Effector memory CD4-positive, alpha-beta T cell (primary cell): ENCODE measurements around the gene VPS16.

Experiments used
- DNase-seq, 3 donors: peaks; one replicate each; pipeline ENCODE4 v3.0.0-alpha.2; 2020
- H3K27ac ChIP-seq: 2 replicates; pipeline ENCODE4 v1.7.0; 2013; ENCODE audit warnings: mild to moderate bottlenecking, low read length, moderate library complexity; ENCODE audit not compliant: insufficient read depth, poor library complexity, severe bottlenecking
- H3K27me3 ChIP-seq: replicated peaks from 2 replicates; pipeline ENCODE4 v1.7.0; 2013; ENCODE audit warnings: mild to moderate bottlenecking, low read length; ENCODE audit not compliant: insufficient read depth, control insufficient read depth, poor library complexity, severe bottlenecking
- H3K36me3 ChIP-seq: 2 replicates; pipeline ENCODE4 v1.7.0; 2013; ENCODE audit warnings: mild to moderate bottlenecking, low read length, moderate library complexity; ENCODE audit not compliant: control insufficient read depth, insufficient read depth
- H3K4me1 ChIP-seq: 2 replicates; pipeline ENCODE4 v1.7.0; 2013; ENCODE audit warnings: low read length, mild to moderate bottlenecking; ENCODE audit not compliant: control insufficient read depth, insufficient read depth, poor library complexity, severe bottlenecking
- H3K4me3 ChIP-seq: 2 replicates; pipeline ENCODE4 v1.7.0; 2013; ENCODE audit warnings: low read length, low read depth, mild to moderate bottlenecking; ENCODE audit not compliant: insufficient read depth, poor library complexity, severe bottlenecking
- H3K9me3 ChIP-seq: 2 replicates; pipeline ENCODE4 v1.7.0; 2013; ENCODE audit warnings: mild to moderate bottlenecking, low read length, moderate library complexity; ENCODE audit not compliant: control insufficient read depth

The VPS16 gene

GRCh38 chr20:2867081-2867864, 26.7 kb downstream of the VPS16 start:
- Histone ChIP-seq H3K9me3 (no peaks in the 10 kb centered on the region), H3K4me3 (no peak overlapping the region), H3K27me3 (no peaks in the 10 kb centered on the region), H3K36me3 (peaks cover 27% of the 10 kb centered on the region), H3K27ac (no peak overlapping the region), H3K4me1 (peaks cover 5% of the 10 kb centered on the region)
- DNase-seq: no peak

- Histone ChIP-seq H3K27ac (no peak overlapping the region), H3K9me3 (no peaks in the 10 kb centered on the region), H3K36me3 (peaks cover 15% of the 10 kb centered on the region), H3K27me3 (no peaks in the 10 kb centered on the region), H3K4me1 (peaks cover 11% of the 10 kb centered on the region), H3K4me3 (no peak overlapping the region)
- no peak for DNase-seq
These were observed 28.8 kb downstream of the VPS16 start for GRCh38 chr20:2869381-2869780.

GRCh38 chr20:2871111-2871465, 30.5 kb downstream of the VPS16 start:
- no peak overlapping the region for H3K4me3 ChIP-seq
- H3K9me3 ChIP-seq: no peaks in the 10 kb centered on the region
- DNase-seq: no peak
- no peaks in the 10 kb centered on the region for H3K27me3 ChIP-seq
- peaks cover 26% of the 10 kb centered on the region for H3K4me1 ChIP-seq
- no peak overlapping the region for H3K27ac ChIP-seq
- H3K36me3 ChIP-seq: peaks cover 7% of the 10 kb centered on the region

- no peaks in the 10 kb centered on the region for H3K27me3 ChIP-seq
- peaks cover 27% of the 10 kb centered on the region for H3K4me1 ChIP-seq
- peak overlapping the region; percentile 58 for H3K4me3 ChIP-seq
- peak in 1 of 3 donors; percentile 3 for DNase-seq
- no peaks in the 10 kb centered on the region for H3K9me3 ChIP-seq
- H3K36me3 ChIP-seq: no peaks in the 10 kb centered on the region
- H3K27ac ChIP-seq: no peak overlapping the region
These were observed 31.3 kb downstream of the VPS16 start for GRCh38 chr20:2871661-2872458.

GRCh38 chr20:2872459-2873009, 32.0 kb downstream of the VPS16 start:
- Histone ChIP-seq H3K4me1 (peaks cover 24% of the 10 kb centered on the region), H3K36me3 (no peaks in the 10 kb centered on the region), H3K4me3 (peak overlapping the region; percentile 58), H3K9me3 (no peaks in the 10 kb centered on the region), H3K27me3 (no peaks in the 10 kb centered on the region), H3K27ac (peak overlapping the region; percentile 57)
- DNase-seq: peak; percentile 35 to 62 (median 61)

- Histone ChIP-seq H3K4me3 (peak within 1 kb of the TSS; percentile 88), H3K36me3 (no peaks in the 10 kb centered on the region), H3K9me3 (no peaks in the 10 kb centered on the region), H3K27ac (peak within 1 kb of the TSS; percentile 57), H3K4me1 (peaks cover 23% of the 10 kb centered on the region), H3K27me3 (no peaks in the 10 kb centered on the region)
- DNase-seq: peak; percentile 76 to 84 (median 84)
These were observed 32.6 kb downstream of the VPS16 start, which contains the start of gene PTPRA for GRCh38 chr20:2873010-2873746. Gene PTPRA, plus strand, starts transcription at chr20:2873481. Its CDS starts 90,797 bp downstream, at chr20:2964278.

GRCh38 chr20:2873747-2874041, 33.1 kb downstream of the VPS16 start:
- peaks cover 23% of the 10 kb centered on the region for H3K4me1 ChIP-seq
- H3K27me3 ChIP-seq: no peaks in the 10 kb centered on the region
- H3K4me3 ChIP-seq: peak overlapping the region; percentile 88
- DNase-seq: peak; percentile 51 to 67 (median 58)
- H3K9me3 ChIP-seq: no peaks in the 10 kb centered on the region
- H3K27ac ChIP-seq: peak overlapping the region; percentile 57
- H3K36me3 ChIP-seq: no peaks in the 10 kb centered on the region

GRCh38 chr20:2874456-2874855, 33.9 kb downstream of the VPS16 start:
- H3K4me1 ChIP-seq: peaks cover 23% of the 10 kb centered on the region
- H3K27me3 ChIP-seq: no peaks in the 10 kb centered on the region
- no peaks in the 10 kb centered on the region for H3K36me3 ChIP-seq
- H3K9me3 ChIP-seq: no peaks in the 10 kb centered on the region
- peak overlapping the region; percentile 88 for H3K4me3 ChIP-seq
- no peak for DNase-seq
- peak overlapping the region; percentile 57 for H3K27ac ChIP-seq

GRCh38 chr20:2875690-2876203, 35.2 kb downstream of the VPS16 start:
- DNase-seq: no peak

More at GRCh38 chr20:2875690-2876203, 35.2 kb downstream of the VPS16 start:
- Histone ChIP-seq H3K27ac (no peak overlapping the region), H3K4me1 (peaks cover 23% of the 10 kb centered on the region), H3K4me3 (no peak overlapping the region), H3K36me3 (no peaks in the 10 kb centered on the region), H3K9me3 (no peaks in the 10 kb centered on the region), H3K27me3 (no peaks in the 10 kb centered on the region)
